ENCODE data around the gene SGMS1.
A peak's percentile ranks its signal among the peaks of the same experiment; 100 is the strongest.

- TF ChIP-seq EP300 (IDR thresholded peaks at IDR 0.05; ENCODE audit: low read depth) = no peak
- TF ChIP-seq CTCF (IDR thresholded peaks at IDR 0.05) = peak; percentile 56 to 59 (median 58)
- no peak for TF ChIP-seq POLR2A (IDR thresholded peaks at IDR 0.05)
- TF ChIP-seq POLR2AphosphoS5 (IDR thresholded peaks at IDR 0.05) = no peak
Observed at GRCh38 chr10:50421026-50421719, 202.6 kb downstream of the SGMS1 start.

Data from transverse colon (tissue), 4 donors.